ENCODE measurements around the gene RPH3AL. TPM values are rescaled to one million over a fixed set of nuclear protein-coding genes. Genes with fewer than 3 reads are reported as not detected.

RPH3AL gene
- total and polyA plus RNA-seq, 9 donors: 5.8 to 43.8 (median 21.0) TPM

- Histone ChIP-seq H3K27me3 (no peaks in the 10 kb centered on the region), H3K27ac (no peak overlapping the region), H3K9me3 (no peaks in the 10 kb centered on the region), H3K36me3 (no peaks in the 10 kb centered on the region), H3K4me3 (no peak overlapping the region), H3K4me1 (ENCODE audit: insufficient read depth) (no peaks in the 10 kb centered on the region)
- DNase-seq: peak in 3 of 5 donors; percentile 2 to 12 (median 11)
- TF ChIP-seq EP300 (IDR thresholded peaks at IDR 0.05) (no peak), POLR2A (IDR thresholded peaks at IDR 0.05) (no peak)
- TF ChIP-seq, protein P1, sequence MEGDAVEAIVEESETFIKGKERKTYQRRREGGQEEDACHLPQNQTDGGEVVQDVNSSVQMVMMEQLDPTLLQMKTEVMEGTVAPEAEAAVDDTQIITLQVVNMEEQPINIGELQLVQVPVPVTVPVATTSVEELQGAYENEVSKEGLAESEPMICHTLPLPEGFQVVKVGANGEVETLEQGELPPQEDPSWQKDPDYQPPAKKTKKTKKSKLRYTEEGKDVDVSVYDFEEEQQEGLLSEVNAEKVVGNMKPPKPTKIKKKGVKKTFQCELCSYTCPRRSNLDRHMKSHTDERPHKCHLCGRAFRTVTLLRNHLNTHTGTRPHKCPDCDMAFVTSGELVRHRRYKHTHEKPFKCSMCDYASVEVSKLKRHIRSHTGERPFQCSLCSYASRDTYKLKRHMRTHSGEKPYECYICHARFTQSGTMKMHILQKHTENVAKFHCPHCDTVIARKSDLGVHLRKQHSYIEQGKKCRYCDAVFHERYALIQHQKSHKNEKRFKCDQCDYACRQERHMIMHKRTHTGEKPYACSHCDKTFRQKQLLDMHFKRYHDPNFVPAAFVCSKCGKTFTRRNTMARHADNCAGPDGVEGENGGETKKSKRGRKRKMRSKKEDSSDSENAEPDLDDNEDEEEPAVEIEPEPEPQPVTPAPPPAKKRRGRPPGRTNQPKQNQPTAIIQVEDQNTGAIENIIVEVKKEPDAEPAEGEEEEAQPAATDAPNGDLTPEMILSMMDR (IDR thresholded peaks at IDR 0.05): no peak
- 88 to 95% (median 94%) methylated on average over 24 of the region's 24 CpGs for WGBS, 3 donors
- intact Hi-C loops (cut with DNase I): no loop called here
These were observed 103.2 kb downstream of the RPH3AL start for GRCh38 chr17:249236-249993.

DNA sequence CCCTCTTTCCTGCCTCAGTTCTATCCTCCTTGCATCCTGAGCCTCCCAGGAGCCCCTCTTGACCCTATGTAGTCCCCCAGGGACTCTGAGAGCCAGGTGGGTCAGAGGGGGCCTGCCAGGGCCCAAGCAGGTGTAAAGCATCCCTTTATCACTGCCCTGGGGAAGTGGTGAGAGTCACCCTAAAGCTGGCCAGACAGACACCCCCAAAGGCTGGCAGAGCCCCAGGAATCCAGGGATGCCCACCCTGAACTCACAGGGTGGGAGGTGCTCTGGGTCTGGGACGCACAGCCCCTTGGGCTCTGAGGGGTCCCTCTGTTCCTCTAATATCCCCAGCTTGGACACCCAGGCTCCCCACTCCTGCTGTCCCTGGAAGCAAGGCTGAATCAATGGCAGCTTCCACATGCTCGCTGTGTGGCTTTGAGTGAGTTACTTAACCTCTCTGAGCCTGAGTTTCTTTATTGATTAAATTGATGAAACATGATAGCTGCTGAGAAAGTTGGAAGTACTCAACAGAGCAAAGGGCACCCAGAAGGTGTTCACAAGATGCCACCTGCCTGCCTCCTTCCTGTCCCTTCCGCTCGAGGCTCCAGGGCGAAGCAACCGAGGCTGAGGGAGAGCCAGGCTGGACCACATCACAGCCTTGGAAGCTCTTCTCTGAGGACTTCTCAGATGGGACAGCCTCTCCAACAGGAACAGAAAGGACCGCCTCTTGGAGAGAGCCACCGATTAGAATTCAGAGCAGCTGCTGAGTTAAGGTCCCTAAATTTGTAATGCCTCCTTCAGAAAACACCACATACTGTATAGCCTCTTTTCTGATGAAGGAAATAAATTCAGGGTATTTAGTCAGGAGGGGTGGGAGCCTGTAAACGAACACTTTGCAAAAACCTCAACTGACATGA lies 104.0 kb downstream of the RPH3AL start:
- DNase-seq: peak in 3 of 5 donors; percentile 6 to 23 (median 11)
- TF ChIP-seq POLR2A (IDR thresholded peaks at IDR 0.05) (no peak), EP300 (IDR thresholded peaks at IDR 0.05) (no peak)
- TF ChIP-seq, protein P1 (IDR thresholded peaks at IDR 0.05): no peak
- Histone ChIP-seq H3K4me1 (ENCODE audit: insufficient read depth) (no peaks in the 10 kb centered on the region), H3K4me3 (no peak overlapping the region), H3K27ac (no peak overlapping the region), H3K27me3 (no peaks in the 10 kb centered on the region), H3K9me3 (no peaks in the 10 kb centered on the region), H3K36me3 (no peaks in the 10 kb centered on the region)
- 89 to 91% (median 90%) methylated on average over 9 of the region's 9 CpGs for WGBS, 3 donors
- intact Hi-C loops (cut with DNase I): no loop called here

GRCh38 chr17:247767-248166 lies 104.8 kb downstream of the RPH3AL start:
- Histone ChIP-seq H3K27ac (no peak overlapping the region), H3K4me1 (ENCODE audit: insufficient read depth) (no peaks in the 10 kb centered on the region), H3K27me3 (no peaks in the 10 kb centered on the region), H3K9me3 (no peaks in the 10 kb centered on the region), H3K36me3 (no peaks in the 10 kb centered on the region), H3K4me3 (no peak overlapping the region)
- WGBS, 3 donors: 71 to 85% (median 76%) methylated on average over 8 of the region's 8 CpGs
- DNase-seq: peak in 3 of 5 donors; percentile 14 to 26 (median 21)
- intact Hi-C loops (cut with DNase I): no loop called here
- TF ChIP-seq, protein P1 (IDR thresholded peaks at IDR 0.05): no peak
- TF ChIP-seq EP300 (IDR thresholded peaks at IDR 0.05): no peak
- no peak for TF ChIP-seq POLR2A (IDR thresholded peaks at IDR 0.05)

DNA sequence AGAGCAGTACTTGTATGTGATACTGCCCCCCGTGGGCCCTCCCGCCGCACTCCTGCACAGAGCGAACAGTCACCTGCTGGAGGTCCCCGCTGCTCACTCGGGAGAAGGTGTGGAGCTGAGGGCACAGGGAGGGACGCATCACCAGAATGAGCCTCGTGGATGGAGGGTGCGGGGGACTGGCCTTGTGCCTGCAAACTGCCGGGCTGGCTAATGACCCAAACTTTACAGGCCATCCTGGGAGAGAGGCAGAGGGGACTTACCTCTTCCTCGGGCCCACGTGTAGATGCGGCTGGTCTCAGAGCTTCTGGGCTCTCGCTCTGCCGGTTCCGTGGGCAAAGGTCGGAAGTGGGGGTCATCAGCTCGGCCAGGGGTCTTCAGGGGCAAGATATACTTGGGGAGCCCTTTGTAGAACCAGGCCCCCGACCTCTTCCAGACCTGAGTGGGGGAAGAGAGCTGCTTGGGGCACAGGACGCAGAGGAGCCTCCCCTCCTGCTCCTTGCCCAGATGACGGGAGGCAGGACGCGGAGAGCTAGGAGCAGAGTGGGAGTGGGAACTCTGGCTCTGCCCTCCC lies 105.7 kb downstream of the RPH3AL start:
- H3K4me1 ChIP-seq (ENCODE audit: insufficient read depth): no peaks in the 10 kb centered on the region
- peak in 3 of 5 donors; percentile 13 to 30 (median 18) for DNase-seq
- no peaks in the 10 kb centered on the region for H3K9me3 ChIP-seq
- H3K27me3 ChIP-seq: no peaks in the 10 kb centered on the region
- no peak overlapping the region for H3K27ac ChIP-seq
- no peak overlapping the region for H3K4me3 ChIP-seq
- TF ChIP-seq EP300 (IDR thresholded peaks at IDR 0.05) (no peak), POLR2A (IDR thresholded peaks at IDR 0.05) (no peak)
- TF ChIP-seq, protein P1 (IDR thresholded peaks at IDR 0.05): no peak
- H3K36me3 ChIP-seq: no peaks in the 10 kb centered on the region
- intact Hi-C loops (cut with DNase I): no loop called here
- WGBS, 3 donors: 81 to 82% (median 82%) methylated on average over 23 of the region's 23 CpGs

All from ovary (tissue), 9 donors.